PC-3 (cell line): ENCODE measurements around the gene TIAM2. TPM values are rescaled to one million over a fixed set of nuclear protein-coding genes. Genes with fewer than 3 reads are reported as not detected.
A peak's percentile ranks its signal among the peaks of the same experiment; 100 is the strongest.

Source experiments
- ATAC-seq: fragments of 200-7000 bp; cut with Tn5 transposase; 2 replicates; pipeline ENCODE4 v1.9.1; 2020; ENCODE audit warnings: mild to moderate bottlenecking, moderate library complexity
- BruUV-seq: library from RNA; stranded (reverse); fragments of 400-500 nt; replicated peaks from 2 replicates; lab custom pipeline; 2021; lab: Mats Ljungman, UMichigan
- CTCF ChIA-PET: fragments of 300-600 bp; sonication (Branson Sonifier 250); formaldehyde crosslinking; loops from one replicate; lab custom pipeline; 2022; ENCODE audit warnings: antibody characterized with exemption; lab: Charles Lee
- POLR2A ChIA-PET: fragments of 300-600 bp; sonication (Branson Sonifier 250); formaldehyde crosslinking; loops from one replicate; lab custom pipeline; 2022; ENCODE audit warnings: antibody characterized with exemption; ENCODE audit not compliant: unreplicated experiment; lab: Charles Lee
- DNase-seq: peaks from one replicate; pipeline ENCODE4 v3.0.0-alpha.2; 2015
- H2AFZ ChIP-seq: fragments of 300-600 bp; sonication (generic); 2 replicates; pipeline ENCODE4 v1.6.0; 2016; ENCODE audit warnings: antibody characterized with exemption, low read length
- H3F3A ChIP-seq: fragments of 300-600 bp; sonication (generic); one replicate; pipeline ENCODE4 v1.6.0; 2017; ENCODE audit warnings: antibody characterized with exemption, low read length, control low read depth, mild to moderate bottlenecking; ENCODE audit not compliant: unreplicated experiment
- H3K27ac ChIP-seq: fragments of 300-600 bp; sonication (generic); 2 replicates; pipeline ENCODE4 v1.5.1; 2016; ENCODE audit warnings: mild to moderate bottlenecking, low read length
- H3K27me3 ChIP-seq: fragments of 300-600 bp; sonication (generic); 2 replicates; pipeline ENCODE4 v1.6.1; 2016; ENCODE audit warnings: low read length, mixed read lengths
- H3K36me3 ChIP-seq: fragments of 300-600 bp; sonication (generic); 2 replicates; pipeline ENCODE4 v1.6.1; 2016; ENCODE audit warnings: low read depth, mixed run types, low read length, mixed read lengths
- H3K4me1 ChIP-seq: fragments of 300-600 bp; sonication (generic); 2 replicates; pipeline ENCODE4 v1.5.1; 2016; ENCODE audit warnings: low read length; ENCODE audit not compliant: insufficient read depth
- H3K4me2 ChIP-seq: fragments of 300-600 bp; sonication (generic); 2 replicates; pipeline ENCODE4 v1.6.0; 2016; ENCODE audit warnings: low read length
- H3K4me3 ChIP-seq: fragments of 300-600 bp; sonication (generic); 2 replicates; pipeline ENCODE4 v1.5.1; 2016; ENCODE audit warnings: mild to moderate bottlenecking, low read length, mixed read lengths
- H3K79me2 ChIP-seq: fragments of 300-600 bp; sonication (generic); 2 replicates; pipeline ENCODE4 v1.6.1; 2017; ENCODE audit warnings: low read length, mixed read lengths
- H3K9ac ChIP-seq: fragments of 300-600 bp; sonication (generic); 2 replicates; pipeline ENCODE4 v1.6.0; 2016; ENCODE audit warnings: mild to moderate bottlenecking, low read length
- H3K9me2 ChIP-seq: fragments of 300-600 bp; sonication (generic); replicated peaks from 2 replicates; pipeline ENCODE4 v1.6.1; 2016; ENCODE audit warnings: mixed run types, low read length, mixed read lengths
- H3K9me3 ChIP-seq: fragments of 300-600 bp; sonication (generic); 2 replicates; pipeline ENCODE4 v1.6.1; 2016; ENCODE audit warnings: low read length, mixed read lengths
- H4K20me1 ChIP-seq: fragments of 300-600 bp; sonication (generic); 2 replicates; pipeline ENCODE4 v1.6.1; 2016; ENCODE audit warnings: low read length, mixed read lengths
- EZH2 ChIP-seq: fragments of 300-600 bp; sonication (generic); IDR thresholded peaks from one replicate; pipeline ENCODE4 v1.6.1; 2017; ENCODE audit warnings: antibody characterized with exemption, mild to moderate bottlenecking, low read length; ENCODE audit not compliant: unreplicated experiment
- EZH2phosphoT487 ChIP-seq: fragments of 300-600 bp; sonication (generic); IDR thresholded peaks from 2 replicates; pipeline ENCODE4 v1.6.1; 2018; ENCODE audit warnings: mild to moderate bottlenecking, antibody characterized with exemption, low read length, borderline replicate concordance
- intact Hi-C: fragments of 100-400 bp; cut with micrococcal nuclease; formaldehyde crosslinking; loops from 2 replicates; pipeline ENCODE4 v1.9.0; 2023
- total RNA-seq: library from RNA; depleted of rRNA; stranded (reverse); fragments of >200 nt; gene quantifications from 2 replicates; pipeline ENCODE4 v1.2.3, GENCODE V29; 2014
- TF ChIP-seq, protein P1 (sequence below): fragments of 300-600 bp; sonication (generic); conservative IDR thresholded peaks from 2 replicates; pipeline ENCODE4 v1.5.1; 2017; ENCODE audit warnings: antibody characterized with exemption, low read depth, mild to moderate bottlenecking, low read length

TIAM2 gene
- total RNA-seq, 1 experiment from 2014 or later = 4.5 TPM

DNA sequence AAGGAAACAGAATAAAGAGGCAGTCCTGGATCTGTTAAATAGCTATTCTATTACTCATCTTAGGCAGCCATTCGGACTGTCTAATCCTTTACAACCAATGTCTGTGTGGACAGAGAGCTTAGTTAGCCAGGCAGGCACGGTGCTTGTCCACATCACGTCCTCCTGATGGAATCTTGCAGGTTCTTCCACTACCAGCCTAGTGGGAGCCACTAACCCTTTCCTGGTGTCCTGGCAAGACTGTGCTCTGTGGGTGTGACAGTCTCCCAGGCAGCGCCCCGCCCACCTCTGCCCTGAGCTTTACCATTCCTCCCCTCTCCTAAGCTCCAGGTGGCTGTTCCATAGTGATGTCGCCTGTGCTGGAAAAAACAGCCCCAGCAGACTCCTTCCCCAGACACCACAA, 190.4 kb downstream of the TIAM2 start:
- peaks cover 43% of the 10 kb centered on the region for H3K4me1 ChIP-seq
- ChIA-PET POLR2A (no interaction called here), CTCF (no interaction called here)
- BruUV-seq = no TSS peak
- H4K20me1 ChIP-seq = no peaks in the 10 kb centered on the region
- H3K4me3 ChIP-seq = peak overlapping the region; percentile 7; the same call in 1 of the 2 replicates
- H3F3A ChIP-seq = peaks cover 8% of the 10 kb centered on the region
- H3K9me3 ChIP-seq = no peaks in the 10 kb centered on the region
- peak overlapping the region; percentile 52; the same call in 1 of the 2 replicates for H2AFZ ChIP-seq
- H3K9ac ChIP-seq = peak overlapping the region; percentile 48
- H3K79me2 ChIP-seq = no peaks in the 10 kb centered on the region
- intact Hi-C loops = loop anchor here (10.0 kb wide), 1 partner anchor 309 kb away; no protein-coding TSS in a partner anchor
- ATAC-seq (peak; percentile 39), DNase-seq (peak; percentile 69)
- H3K36me3 ChIP-seq = no peaks in the 10 kb centered on the region
- no peak for TF ChIP-seq EZH2
- TF ChIP-seq, protein P1, sequence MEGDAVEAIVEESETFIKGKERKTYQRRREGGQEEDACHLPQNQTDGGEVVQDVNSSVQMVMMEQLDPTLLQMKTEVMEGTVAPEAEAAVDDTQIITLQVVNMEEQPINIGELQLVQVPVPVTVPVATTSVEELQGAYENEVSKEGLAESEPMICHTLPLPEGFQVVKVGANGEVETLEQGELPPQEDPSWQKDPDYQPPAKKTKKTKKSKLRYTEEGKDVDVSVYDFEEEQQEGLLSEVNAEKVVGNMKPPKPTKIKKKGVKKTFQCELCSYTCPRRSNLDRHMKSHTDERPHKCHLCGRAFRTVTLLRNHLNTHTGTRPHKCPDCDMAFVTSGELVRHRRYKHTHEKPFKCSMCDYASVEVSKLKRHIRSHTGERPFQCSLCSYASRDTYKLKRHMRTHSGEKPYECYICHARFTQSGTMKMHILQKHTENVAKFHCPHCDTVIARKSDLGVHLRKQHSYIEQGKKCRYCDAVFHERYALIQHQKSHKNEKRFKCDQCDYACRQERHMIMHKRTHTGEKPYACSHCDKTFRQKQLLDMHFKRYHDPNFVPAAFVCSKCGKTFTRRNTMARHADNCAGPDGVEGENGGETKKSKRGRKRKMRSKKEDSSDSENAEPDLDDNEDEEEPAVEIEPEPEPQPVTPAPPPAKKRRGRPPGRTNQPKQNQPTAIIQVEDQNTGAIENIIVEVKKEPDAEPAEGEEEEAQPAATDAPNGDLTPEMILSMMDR = no peak
- TF ChIP-seq EZH2phosphoT487 = no peak
- no peaks in the 10 kb centered on the region for H3K27me3 ChIP-seq
- no peaks in the 10 kb centered on the region for H3K9me2 ChIP-seq
- peak overlapping the region; percentile 79 for H3K27ac ChIP-seq
- H3K4me2 ChIP-seq = peak overlapping the region; percentile 33; the same call in 1 of the 2 replicates

DNA sequence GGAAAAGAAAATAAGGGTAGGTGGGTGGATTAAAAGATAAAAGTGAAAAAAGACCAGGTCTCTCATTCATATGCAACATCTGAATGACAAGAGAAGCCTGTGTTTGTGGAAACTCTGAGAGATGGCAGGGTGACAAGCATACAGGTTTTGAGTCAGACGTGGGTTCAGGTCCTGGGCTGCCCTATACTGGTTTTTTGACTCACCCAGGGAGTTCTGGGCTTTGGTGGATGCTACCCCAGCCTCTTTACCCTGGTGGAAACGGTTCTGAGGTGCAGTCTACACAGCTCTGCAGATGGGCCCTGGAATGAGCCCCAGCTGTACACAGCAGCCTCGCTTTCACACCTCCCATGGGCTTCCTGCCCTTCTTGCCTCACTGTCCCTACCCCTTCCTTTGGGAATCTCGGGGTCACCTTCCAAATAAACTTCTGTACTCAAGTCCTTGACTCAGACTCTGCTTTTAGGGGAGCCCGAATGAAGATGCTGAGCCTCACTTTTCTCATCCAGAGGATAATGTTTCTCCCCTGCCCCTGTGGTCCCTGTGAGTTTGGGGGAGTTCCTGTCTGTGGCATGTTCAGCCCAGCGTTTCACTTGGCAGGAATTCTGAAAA, 191.0 kb downstream of the TIAM2 start:
- Histone ChIP-seq H2AFZ (peak overlapping the region; percentile 52; the same call in 1 of the 2 replicates), H3K4me1 (peaks cover 43% of the 10 kb centered on the region), H3K4me2 (peak overlapping the region; percentile 33), H3K27ac (peak overlapping the region; percentile 79), H3K9ac (peak overlapping the region; percentile 48), H3K27me3 (no peaks in the 10 kb centered on the region), H3K4me3 (peak overlapping the region; percentile 7; the same call in 1 of the 2 replicates), H3K9me2 (no peaks in the 10 kb centered on the region), H3K79me2 (no peaks in the 10 kb centered on the region), H3K36me3 (no peaks in the 10 kb centered on the region), H3K9me3 (no peaks in the 10 kb centered on the region), H4K20me1 (no peaks in the 10 kb centered on the region), H3F3A (peaks cover 8% of the 10 kb centered on the region)
- no TSS peak for BruUV-seq
- CTCF ChIA-PET = no interaction called here
- DNase-seq (peak; percentile 28), ATAC-seq (no peak)
- TF ChIP-seq EZH2 (no peak), EZH2phosphoT487 (no peak)
- TF ChIP-seq, protein P1 = no peak
- intact Hi-C loops = loop anchor here (10.0 kb wide), 1 partner anchor 309 kb away; no protein-coding TSS in a partner anchor
- POLR2A ChIA-PET = no interaction called here

GRCh38 chr6:155187106-155187505, 192.0 kb downstream of the TIAM2 start:
- intact Hi-C loops = loop anchor here (10.0 kb wide), 1 partner anchor 308 kb away; no protein-coding TSS in a partner anchor
- Histone ChIP-seq H3K4me2 (0 out of 2 replicates have a peak overlapping the region, but pooled peaks have one; percentile 33), H3K79me2 (no peaks in the 10 kb centered on the region), H2AFZ (no peak overlapping the region), H3K4me1 (peaks cover 43% of the 10 kb centered on the region), H4K20me1 (no peaks in the 10 kb centered on the region), H3K36me3 (no peaks in the 10 kb centered on the region), H3K9me2 (no peaks in the 10 kb centered on the region), H3F3A (peaks cover 8% of the 10 kb centered on the region), H3K4me3 (no peak overlapping the region), H3K9ac (peak overlapping the region; percentile 48; the same call in 1 of the 2 replicates), H3K9me3 (no peaks in the 10 kb centered on the region), H3K27me3 (no peaks in the 10 kb centered on the region), H3K27ac (peak overlapping the region; percentile 79)
- CTCF ChIA-PET = no interaction called here
- BruUV-seq = no TSS peak
- ATAC-seq (no peak), DNase-seq (no peak)
- POLR2A ChIA-PET = no interaction called here
- TF ChIP-seq EZH2phosphoT487 (no peak), EZH2 (no peak)
- TF ChIP-seq, protein P1 = no peak
